NOMO-1 treated with dmso at 0.1 percent for 144 hours (cell line): ENCODE results near the gene AGPAT1.

ENCODE experiments used
- DNase-seq: peaks from one replicate; lab custom pipeline; 2025; ENCODE audit not compliant: unreplicated experiment; lab: John Stamatoyannopoulos, UW

AGPAT1 gene

GRCh38 chr6:32126880-32127279 lies 49.0 kb downstream of the AGPAT1 start:
- DNase-seq, result no peak

GRCh38 chr6:32123681-32124080 lies 52.2 kb downstream of the AGPAT1 start:
- no peak for DNase-seq

GRCh38 chr6:32120573-32121059 lies 55.3 kb downstream of the AGPAT1 start:
- DNase-seq, result no peak

- DNase-seq, result peak; percentile 37
Observed at GRCh38 chr6:32118782-32119628, 56.9 kb downstream of the AGPAT1 start.
